OCI-LY3 (cell line): ENCODE results near the gene ABCA4.

ENCODE experiments used
- CTCF ChIP-seq: fragments of 200-600, 300-600 bp; sonication (generic); IDR thresholded peaks from 2 replicates; pipeline ENCODE4 v1.5.1; 2014; ENCODE audit warnings: antibody characterized with exemption, low read length, low read depth
- EZH2phosphoT487 ChIP-seq: fragments of 200-600 bp; shearing (Covaris generic); IDR thresholded peaks from 2 replicates; pipeline ENCODE4 v1.6.1; 2018; ENCODE audit warnings: antibody characterized with exemption, mixed run types, low read depth

- TF ChIP-seq CTCF (no peak), EZH2phosphoT487 (no peak)
Measured at GRCh38 chr1:94056996-94057395, 64.0 kb downstream of the ABCA4 start.
